CD4-positive, alpha-beta T cell treated with Interleukin-15 for 1 hour (primary cell): ENCODE data around the gene ATP13A3.

Experiments
- DNase-seq: peaks from one replicate; pipeline ENCODE4 v3.0.0-alpha.2; 2020

ATP13A3 gene

DNA sequence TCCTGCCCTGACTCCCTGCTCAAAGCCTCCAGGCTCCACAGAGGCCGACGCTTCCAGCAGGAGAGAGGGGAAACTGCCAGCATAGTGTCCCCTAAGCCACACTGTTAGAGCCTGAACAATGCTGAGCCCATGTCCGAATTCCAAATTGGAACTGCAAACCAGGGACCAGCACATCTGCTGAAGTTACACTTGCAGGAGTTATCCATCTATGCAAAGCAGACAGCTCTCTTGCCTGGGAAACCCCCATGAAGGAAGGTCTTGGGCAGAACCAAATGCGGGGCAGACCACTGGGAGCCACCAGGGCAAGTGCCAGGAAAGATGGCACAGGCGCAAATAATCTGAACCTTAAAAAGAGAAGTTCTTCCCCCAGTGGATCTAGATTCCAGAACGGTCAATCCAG, 117.9 kb downstream of the ATP13A3 start:
- DNase-seq = no peak

DNA sequence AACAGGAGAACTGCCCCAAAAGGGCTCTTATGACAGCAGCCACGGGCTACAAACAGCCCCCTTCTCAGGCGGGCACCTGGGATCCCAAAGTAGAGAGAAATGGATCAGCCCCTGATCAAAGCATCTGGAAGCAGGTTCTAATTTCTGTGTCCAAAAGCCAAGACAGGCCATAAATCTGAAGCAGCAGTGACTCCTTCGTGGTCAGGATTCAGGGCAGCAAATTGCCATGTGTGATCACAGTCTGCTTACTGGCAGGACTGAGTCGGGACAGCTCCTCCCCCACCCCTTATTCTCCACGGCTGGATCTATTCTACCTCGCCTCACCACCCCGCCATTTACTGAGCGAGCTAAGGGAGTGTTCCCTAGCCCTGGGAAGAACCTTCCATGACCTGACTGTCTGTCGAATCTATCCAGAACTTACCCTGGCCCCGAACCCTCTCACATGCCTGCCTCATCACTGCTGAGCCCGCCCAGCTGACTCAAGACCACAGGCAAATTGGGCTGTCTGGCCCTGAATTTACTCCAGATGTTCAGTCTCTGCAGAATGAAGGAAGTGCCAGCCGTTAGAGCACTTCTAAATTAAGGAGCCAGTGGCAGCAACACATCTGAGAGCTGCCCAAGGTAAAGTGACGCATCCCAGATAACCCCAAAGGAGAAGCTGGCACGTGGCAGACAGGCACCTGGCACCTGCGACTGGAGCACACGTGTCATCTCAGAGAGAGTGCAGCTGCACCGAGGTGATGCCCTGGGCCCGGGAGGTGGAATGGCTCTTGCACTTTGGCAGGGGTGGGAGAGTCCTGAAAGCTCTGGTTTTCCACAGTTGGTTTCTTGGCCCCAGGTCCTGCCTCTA, 118.6 kb downstream of the ATP13A3 start:
- no peak for DNase-seq

DNA sequence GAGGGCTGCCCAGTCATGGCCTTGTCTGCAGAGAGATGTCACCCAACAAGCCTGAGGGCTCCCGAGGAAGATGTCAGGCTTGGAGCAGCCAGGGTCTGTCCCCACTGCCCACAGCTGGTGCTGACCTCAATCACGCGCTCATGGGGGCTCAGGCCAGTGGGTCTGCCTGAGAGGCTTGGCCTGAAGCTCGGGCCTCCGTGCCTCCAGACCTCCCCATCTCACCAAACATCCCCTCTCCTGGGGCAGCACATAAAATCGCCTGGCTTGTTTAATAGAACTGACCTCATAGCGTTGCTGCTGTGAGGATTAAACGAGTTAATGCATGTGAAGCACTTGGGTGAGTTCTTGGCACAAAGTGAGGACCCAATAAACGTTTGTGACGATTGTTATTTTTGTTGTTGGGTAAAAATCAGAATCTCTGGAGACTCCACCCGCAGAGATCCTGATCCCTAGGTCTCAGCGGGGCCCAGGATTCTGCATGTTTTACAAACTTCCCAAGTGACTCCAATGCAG, 120.8 kb downstream of the ATP13A3 start:
- no peak for DNase-seq

DNA sequence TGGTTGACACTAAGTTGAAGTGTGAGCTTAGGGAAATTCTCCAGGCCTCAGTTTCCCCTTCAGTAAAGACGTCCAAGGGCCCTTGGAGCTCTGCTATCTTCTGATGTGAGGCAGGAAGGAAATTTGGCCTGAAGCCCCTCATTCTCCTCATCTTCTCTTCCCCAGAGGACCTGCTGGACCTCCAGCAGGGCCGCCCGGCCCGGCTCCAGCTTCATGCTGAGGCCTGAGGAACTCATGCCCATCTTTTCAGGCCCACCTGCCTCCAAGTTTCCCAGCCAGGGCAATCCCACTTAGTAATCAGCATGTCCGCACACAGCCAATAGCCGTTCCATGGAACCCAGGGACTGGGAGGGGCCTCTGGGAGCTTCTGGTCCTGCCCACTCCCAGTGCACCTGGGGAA, 121.3 kb downstream of the ATP13A3 start:
- no peak for DNase-seq

DNA sequence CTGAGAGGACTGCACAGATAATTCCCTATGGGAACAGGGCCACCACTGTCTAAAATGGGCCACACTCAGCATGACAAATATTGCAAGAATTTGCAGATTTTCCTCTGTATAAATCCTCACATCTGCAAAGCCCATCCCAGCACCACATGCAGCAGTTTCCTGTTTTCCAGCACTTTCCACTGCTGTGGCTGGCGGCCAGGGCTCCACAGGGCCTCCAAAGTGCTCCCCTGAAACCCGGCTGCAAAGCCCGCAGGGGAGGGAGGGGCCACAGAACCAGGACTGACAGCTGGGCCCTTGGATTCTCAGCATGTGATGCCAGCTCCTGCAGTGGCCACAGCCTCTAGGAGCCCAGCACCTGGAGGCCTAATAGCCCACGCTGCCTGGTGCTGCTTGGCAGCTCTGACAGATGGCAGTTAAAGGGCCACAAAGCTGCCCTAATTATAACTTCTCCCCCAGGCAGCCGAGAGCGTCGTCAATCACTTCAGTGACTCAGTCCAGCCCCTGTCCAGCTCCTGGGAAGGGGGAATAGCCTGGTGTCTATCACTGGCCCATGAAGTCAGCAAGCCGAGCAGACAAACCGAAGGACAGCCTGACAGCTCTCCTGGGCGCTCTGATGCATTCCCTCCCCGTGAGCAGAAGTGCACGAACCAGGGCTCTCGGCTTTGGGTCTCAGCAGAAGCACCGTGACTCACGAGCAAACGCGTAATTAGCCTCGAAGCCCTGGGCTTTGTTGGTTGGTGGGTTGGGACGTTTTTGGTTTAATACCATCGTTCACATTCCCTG, 122.0 kb downstream of the ATP13A3 start:
- no peak for DNase-seq

DNA sequence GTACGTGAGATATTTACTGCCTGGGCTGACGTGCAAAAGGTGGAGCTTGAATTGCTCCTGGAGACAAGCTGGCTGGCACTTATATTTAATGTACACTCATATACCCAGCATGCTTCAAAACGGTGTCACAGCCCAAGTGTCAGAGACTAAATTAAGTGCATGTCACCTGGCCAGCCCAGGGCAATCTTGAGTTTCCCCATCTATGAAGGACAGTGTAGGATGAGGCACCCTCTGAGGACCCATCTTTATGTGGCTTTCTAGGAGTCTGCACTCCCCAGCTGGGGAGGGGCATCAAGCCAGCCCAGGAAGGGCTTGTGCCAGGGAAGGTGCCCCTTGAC, 122.5 kb downstream of the ATP13A3 start:
- no peak for DNase-seq

DNA sequence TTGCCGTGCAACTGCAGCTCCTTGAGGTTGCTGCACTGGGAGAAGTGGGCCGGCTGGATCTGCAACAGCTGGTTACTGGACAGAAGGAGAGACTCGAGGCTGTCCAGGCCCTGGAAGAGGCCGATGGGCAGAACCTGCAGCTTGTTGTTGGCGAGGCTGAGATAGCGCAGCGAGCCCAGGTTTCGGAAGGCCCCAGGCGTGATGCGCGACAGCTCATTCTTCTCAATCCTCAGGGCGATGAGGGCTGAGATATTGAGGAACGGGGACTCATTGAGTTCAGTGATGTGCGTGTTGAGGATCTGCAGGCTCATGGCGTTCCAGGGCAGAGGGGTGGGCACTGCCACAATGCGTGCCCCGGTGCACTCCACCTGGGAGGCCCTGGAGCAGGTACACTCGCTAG, 126.2 kb downstream of the ATP13A3 start:
- no peak for DNase-seq

DNA sequence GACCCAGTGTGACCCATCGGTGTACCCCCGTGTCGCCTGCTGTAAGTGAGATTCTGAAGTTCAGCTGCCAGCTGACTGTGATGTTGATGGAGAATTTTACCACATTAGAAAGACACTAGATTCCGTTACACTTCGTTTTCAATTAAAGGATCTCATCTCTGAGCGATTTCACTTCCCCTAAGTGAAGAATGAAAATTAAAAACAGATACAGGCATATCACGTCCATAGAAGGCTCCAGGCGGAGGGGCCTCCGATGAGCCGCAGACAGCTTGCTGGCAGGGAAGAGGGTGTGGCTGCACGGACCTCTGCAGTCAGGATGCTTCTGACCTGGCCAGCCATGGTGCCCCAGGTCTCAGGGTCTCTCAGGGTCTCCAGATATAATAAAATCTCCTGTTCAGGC, 129.1 kb downstream of the ATP13A3 start:
- no peak for DNase-seq

DNA sequence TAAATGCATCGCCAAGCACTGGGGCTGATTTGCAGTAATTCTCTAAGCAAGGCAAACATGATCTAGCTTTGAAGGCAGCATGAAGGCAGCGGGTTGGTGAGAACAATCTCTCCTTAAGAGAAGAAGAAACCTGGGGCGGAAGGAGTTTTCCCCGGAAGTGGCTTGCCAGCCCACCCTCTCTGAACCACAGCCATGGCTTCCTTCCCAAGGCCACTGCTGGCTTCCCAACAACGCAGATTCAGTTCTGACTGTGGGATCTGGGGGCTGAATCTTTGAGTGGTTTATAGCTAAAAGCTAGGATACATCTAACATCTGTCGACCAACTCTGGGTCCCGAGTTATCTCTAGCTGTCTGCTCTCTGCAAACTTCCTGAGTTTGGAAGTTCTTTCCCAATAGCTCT, 131.4 kb downstream of the ATP13A3 start:
- no peak for DNase-seq

DNA sequence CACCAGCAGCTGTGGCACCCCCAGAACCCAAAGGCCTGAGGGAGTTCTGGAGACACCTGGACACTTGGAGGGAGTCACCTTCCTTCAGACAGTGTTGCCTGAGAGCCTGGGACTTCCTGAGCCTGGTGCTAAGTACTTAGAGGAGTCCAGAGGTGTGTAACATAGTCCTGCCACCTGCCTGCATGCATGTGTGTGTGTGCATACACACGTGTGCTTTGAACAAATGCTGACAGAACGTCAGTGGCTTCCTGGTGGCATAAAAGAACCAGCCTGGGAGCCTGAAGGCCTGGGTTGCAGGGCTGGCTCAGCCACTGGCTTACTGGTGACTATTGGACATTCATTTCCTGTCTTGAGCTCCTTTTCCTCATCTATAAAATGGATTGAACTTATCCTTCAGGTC, 132.5 kb downstream of the ATP13A3 start:
- no peak for DNase-seq
